MM.1S (cell line): ENCODE measurements around the gene LPIN1.

Experiments used
- CTCF ChIP-seq: fragments of 300-600 bp; sonication (generic); IDR thresholded peaks from 2 replicates; pipeline ENCODE4 v1.5.1; 2016; ENCODE audit warnings: antibody characterized with exemption, low read length, mixed read lengths
- EZH2phosphoT487 ChIP-seq: fragments of 300-600 bp; sonication (generic); IDR thresholded peaks from 2 replicates; pipeline ENCODE4 v1.6.1; 2018; ENCODE audit warnings: antibody characterized with exemption, low read length

GRCh38 chr2:11722292-11723060 lies 24.0 kb upstream of the LPIN1 start:
- TF ChIP-seq EZH2phosphoT487 (no peak), CTCF (no peak)
